G401 (cell line): ENCODE data around the gene TCEAL9. TPM values are rescaled to one million over a fixed set of nuclear protein-coding genes. Genes with fewer than 3 reads are reported as not detected.
"Not testable (repeated sequence)": the region's sequence is repeated elsewhere in the genome, so short reads cannot be mapped to it uniquely, and the experiment has no call there.

Source experiments
- DNase-seq: peaks from one replicate; pipeline ENCODE4 v3.0.0-alpha.2; 2015; ENCODE audit warnings: low spot score
- in situ Hi-C: cut with HindIII; loops from 2 replicates; pipeline ENCODE4 v1.10.0; 2016; ENCODE audit warnings: low sequenced_read_pairs, mixed read lengths
- total RNA-seq: library from RNA; depleted of rRNA; stranded (reverse); fragments of >200 nt; shearing (Covaris generic); gene quantifications from 2 replicates; pipeline ENCODE4 v1.2.3, GENCODE V29; 2014; rRNA removed

Gene TCEAL9, protein sequence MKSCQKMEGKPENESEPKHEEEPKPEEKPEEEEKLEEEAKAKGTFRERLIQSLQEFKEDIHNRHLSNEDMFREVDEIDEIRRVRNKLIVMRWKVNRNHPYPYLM
- total RNA-seq = 39.1 and 42.6 TPM in 2 replicates

DNA sequence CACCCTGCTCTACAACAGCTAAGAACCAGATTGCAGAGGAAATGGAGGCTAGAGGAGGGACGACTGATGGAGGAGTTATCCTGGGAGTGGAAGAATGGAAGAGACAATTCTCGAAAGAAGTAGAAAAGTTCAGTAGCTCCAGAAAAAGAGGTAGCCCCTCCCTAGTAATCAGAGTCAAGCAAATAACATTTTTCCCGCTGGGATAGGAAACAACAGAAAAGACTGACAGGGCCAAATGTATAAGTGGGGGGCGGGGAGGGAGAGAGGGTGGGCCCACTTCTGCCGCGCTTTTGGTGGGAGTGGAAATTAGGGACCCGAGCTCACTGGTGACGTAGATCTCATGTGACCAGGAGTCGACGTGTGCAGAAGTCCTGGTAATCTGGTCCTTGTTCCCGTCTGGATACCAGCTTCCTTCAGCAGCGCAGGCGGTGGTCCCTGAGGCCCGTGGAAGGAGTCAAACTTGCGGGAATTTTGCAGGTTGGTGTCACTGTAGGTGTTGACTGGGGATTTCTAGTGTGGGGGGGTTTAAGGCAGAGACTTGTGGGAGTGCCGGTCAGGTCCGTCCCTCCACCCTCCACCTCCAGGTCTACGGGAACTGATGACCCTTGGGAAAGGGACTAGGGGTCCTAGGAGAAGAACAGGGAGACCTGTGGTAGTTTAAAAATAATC is at the start of gene TCEAL9:
Gene TCEAL9, plus strand, starts transcription at position 377 of the 669 bp plus-strand sequence. CDS start 1,179 bp downstream, outside the sequence.
- in situ Hi-C loops = no loop called here

DNA sequence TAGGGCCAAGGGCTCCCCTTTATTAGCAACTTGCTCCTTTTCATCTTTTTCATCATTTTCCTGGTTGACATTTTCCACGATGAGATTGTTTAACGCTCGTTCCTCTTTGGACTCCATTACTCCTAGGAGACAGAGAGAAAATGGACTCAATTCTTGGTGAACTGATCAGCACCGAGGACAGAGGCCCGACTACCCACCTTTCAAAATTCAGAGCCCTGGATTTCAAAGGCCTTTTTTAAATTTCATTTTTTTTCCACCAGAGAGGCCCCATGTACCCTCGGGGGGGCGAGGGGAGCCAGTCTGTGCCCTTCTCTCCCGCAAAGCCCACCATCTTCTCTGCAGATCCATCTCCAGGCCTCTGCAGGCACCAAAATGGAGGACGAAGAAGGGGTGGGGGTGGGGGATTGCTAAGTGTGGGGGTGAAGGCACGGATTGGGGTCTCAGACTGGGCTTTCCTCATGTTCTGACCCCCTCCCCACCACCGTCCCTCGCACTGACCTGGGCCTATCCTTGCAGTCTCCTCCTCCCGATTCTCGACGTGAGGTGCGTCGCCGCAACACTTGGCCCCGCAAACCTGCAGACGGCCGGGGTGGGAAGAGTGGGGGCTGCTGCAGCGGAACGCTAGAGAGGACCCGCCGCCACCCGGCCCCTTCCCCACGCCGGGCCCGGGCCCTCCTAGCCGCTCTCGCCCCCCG is 46.3 kb upstream of the TCEAL9 start:
- DNase-seq = peak; percentile 19
- in situ Hi-C loops = no loop called here

More for the DNA sequence above, at the start of gene TCEAL9:
- peak; percentile 82 for DNase-seq

DNA sequence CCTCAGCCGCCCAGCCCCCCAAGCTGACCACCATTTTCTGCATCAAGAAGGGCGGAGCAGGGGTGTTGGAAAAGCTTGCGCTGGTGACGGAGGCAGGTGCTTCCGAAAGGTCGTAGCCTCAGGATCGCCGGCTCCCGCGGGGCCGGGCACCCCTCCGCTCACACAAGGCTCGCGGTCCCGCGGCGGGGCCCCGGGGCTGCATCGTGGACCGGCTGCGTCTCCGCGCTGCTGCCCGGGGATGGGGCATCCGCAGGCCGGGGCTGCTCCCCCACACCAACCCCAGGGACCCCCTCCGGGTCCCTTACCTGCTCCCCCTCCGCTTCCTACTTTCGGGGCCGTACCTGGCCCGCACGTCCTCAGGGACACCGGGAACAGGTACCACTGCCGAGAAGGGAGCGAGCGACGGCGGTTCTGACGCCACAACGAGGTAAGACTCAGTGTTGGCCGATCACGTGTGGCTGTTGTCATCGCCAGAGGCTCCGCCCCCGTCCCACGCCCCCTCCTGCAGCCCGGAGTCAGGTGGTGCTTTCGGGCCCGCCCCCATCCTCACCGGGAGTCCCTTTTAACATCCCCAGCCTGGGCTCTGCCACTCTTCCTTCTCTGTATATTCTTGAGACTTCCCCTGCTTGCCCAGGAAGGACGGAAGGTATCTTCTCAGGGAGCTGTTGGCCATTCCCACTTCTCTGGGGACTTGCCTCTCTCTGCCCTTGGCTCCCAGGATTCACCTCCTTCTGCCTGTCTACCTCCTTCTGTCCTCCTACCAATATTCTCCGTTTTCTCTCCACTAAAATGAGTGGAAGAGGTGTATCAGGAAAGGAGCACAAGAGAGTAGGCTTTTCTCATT is 45.5 kb upstream of the TCEAL9 start, which contains the start of gene BEX2:
Gene BEX2, minus strand, starts transcription at position 436 of the 844 bp plus-strand sequence. CDS start 1,014 bp downstream, outside the sequence.
- DNase-seq = peak; percentile 92
- in situ Hi-C loops = no loop called here

DNA sequence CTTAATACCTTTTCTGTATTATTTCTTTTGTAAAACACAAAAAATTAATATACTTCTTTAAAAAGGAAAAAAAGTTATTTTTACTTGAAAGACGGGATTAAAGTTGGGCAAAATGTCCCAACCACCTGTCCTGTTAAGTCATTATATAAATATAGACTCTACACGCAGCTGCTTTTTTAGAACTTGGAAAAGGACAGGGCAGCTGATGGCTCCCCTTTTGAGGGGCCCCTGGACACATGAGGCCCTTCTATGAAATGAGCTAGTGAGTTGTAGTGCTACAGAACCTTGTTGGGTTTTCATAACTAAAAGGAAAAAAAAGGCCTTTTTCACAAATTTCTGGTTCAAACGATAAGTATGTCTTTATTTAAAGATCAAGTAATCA is 44.9 kb upstream of the TCEAL9 start:
- in situ Hi-C loops = no loop called here

DNA sequence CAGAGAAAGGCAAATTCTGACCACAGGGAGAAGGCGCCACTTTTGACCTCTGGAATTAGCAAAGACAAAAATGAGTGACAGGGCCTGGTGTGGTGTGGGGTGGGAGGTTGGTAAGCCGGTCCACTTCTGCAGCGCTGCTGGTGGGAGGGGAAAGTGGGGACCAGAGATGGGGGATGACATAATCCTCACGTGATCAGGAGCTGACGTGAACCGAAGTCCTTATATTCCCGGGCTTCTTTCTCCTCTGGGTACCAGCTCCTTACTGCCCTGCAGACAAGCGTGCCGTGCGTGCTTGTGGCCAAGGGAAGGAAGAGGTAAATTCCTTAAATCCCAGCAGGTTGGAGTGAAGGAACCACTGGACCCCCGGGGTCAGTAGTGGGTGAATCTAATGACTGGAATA is 26.3 kb upstream of the TCEAL9 start, which contains the start of gene TCEAL7:
Gene TCEAL7, plus strand, starts transcription at position 249 of the 400 bp plus-strand sequence. CDS start 1,165 bp downstream, outside the sequence.
- DNase-seq = peak; percentile 92
- in situ Hi-C loops = no loop called here

More for the DNA sequence above, 44.9 kb upstream of the TCEAL9 start:
- no peak for DNase-seq

DNA sequence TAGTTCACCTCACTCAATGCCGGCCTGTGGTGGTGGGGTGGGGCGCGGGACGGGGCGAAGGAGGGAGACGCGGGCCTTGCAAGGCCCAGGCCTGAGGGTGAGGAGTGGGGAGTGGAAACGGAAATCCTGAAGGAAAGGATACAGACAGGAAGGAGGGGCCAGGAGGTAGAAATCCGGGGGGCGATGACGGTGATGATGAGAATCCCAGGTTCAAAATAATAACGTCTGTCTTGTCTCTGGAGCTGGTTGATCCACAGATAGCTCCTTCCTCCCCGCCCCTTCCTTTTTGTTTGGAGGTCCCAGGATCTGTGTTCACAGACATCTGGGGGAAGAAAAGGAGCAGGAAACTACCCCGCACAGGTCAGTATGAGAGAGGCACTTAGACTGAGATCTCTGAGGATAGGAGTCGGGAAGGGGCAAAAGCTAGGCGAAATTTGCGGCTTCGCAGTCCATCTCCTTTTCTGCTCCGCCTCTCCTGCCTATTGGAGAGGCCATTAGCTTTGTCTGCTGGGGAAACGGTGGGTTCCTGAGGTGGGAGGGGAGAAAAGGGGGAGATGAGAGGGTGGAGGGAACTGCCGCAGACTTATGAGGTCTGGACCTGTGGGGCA is 25.5 kb upstream of the TCEAL9 start:
- peak; percentile 63 for DNase-seq
- in situ Hi-C loops = no loop called here

DNA sequence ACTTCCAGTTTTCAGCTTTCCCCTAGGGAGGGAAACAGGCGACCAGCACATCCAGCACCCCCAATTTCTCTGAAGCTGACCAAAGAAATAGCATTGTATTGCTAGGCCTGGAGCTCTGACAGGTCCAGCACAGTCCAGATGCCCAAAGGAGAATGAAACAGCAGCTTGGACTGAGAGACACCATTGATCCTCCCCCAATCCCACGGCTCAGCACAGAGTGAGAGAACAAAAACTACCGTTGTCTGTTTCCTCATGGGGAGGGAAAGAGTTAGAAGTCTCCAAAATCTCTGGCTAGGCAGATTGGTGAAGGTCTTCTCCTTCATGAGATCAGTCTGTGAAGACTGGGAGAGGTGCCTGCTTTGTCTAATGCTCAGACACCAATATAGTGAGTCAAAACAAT is 17.6 kb upstream of the TCEAL9 start:
- in situ Hi-C loops = no loop called here

DNA sequence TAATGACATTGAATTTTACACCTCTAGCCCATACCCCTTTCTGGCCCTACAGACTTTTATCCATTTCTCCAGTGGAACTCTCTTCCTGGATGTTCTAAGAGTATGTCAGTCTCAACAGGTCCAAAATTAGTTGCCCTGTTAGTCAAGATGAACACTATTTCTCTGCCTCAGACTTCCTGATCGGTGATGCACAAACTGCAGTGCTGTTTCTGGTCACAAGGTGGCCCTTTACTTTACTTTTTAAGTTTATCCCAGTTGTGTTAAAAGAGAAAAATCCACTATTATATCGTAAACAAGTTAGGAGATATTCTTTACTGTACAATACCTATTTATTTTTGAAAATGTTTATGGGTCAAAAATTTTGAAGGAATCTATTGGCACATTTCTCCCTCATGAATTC is 13.2 kb upstream of the TCEAL9 start:
- in situ Hi-C loops = no loop called here
- peak; percentile 56 for DNase-seq

More for the DNA sequence above, 17.6 kb upstream of the TCEAL9 start:
- DNase-seq = no peak

DNA sequence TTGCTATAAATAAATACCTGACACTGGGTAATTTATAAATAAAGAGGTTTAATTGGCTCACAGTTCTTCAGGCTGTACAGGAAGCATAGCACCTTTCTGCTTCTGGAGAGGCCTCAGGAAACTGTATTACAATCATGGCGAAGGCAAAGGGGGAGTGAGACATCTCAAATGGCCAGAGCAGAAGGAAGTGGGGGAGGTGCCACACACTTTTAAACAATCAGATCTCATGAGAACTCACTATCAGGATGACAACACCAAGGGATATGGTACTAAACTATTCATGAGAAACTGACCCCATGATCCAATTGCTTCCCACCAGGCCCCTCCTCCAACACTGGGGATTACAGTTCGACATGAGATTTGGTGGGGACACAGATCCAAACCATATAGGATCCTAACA is 11.7 kb upstream of the TCEAL9 start:
- in situ Hi-C loops = no loop called here
- DNase-seq = no peak

DNA sequence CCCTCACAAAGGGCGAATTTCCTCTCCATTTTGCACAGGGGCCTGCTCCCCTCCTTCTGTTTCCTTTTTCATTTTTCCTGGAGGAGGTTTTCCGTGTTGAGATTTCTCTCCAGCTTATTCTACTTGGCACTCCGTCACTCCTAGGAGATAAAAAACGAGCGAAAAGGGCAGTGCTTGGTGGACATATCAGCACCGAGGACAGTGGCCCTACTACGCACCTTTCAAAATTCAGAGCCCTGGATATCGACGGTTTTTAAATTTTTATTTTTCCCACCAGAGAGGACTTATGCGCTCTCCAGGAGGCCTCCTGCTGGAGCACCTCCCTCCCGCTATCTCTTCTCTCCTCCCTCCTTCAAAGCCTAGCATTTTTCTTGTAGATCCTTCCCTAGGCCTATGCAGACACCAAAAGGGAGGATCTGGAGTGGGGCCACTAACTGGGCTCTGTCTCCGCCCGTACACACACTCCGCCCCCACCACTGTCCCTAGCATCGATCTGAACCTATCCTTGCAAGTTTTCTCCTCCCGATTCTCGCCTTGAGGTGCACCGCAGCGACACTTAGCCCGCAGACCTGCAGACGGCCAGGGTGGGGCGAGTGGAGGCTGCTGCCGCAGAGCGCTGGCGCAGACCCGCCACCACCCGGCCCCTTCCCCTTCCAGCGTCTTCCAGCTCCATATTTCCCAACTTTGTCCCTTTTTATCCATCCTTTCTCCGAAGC is 8.5 kb upstream of the TCEAL9 start:
- in situ Hi-C loops = no loop called here
- no peak for DNase-seq

DNA sequence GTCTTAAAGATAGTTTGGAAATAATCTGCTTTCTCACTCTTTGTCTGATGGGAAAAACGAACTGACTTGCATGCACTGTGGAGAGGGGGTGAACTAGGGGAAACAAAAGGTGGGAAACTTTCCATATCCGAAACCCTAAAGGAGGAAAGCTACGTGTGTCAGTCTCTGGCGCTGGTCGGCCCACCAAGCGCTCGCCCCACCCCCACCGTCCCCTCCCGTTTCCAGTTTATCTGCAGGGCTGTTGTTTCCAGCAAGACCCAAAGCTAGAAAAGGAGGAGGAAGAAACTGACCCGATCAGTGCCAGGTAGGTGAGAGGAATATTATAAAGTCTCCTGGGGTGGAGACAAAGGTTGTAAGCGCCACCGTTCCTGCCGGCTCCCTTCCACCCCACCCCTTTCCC is 552 bp downstream of the TCEAL9 start:
- DNase-seq = peak; percentile 53
- in situ Hi-C loops = no loop called here

DNA sequence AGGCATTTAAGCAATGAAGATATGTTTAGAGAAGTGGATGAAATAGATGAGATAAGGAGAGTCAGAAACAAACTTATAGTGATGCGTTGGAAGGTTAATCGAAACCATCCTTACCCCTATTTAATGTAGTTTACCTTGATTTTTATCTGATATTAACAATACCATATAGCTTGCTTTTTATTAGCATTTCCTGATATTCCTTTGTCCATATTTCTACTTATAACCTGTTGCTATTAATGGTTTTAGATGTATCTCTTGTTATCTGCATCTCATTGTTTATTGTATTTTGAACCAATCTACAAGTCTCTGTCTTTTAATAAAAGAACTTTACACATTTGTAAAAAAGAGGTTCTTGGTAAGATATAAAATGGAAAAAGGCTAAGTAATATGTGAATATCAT is 1.6 kb downstream of the TCEAL9 start:
- DNase-seq = no peak
- in situ Hi-C loops = no loop called here

DNA sequence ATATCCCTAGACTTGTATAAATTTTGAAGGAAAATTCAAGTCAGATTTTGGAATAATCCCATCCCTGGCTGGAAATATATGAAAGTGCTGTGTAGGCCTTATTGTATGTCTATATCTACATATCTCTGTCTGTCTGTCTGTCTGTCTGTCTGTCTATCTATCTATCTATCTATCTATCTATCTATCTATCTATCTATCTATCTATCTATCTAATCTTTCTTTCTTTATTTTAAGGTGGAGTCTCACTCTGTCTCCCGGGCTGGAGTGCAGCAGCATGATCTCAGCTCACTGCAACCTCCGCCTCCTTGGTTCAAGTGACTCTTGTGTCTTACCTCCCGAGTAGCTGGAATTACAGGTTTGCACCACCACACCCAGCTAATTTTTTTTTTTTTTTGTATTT is 3.3 kb downstream of the TCEAL9 start:
- DNase-seq, in situ Hi-C loops: not testable (repeated sequence)

DNA sequence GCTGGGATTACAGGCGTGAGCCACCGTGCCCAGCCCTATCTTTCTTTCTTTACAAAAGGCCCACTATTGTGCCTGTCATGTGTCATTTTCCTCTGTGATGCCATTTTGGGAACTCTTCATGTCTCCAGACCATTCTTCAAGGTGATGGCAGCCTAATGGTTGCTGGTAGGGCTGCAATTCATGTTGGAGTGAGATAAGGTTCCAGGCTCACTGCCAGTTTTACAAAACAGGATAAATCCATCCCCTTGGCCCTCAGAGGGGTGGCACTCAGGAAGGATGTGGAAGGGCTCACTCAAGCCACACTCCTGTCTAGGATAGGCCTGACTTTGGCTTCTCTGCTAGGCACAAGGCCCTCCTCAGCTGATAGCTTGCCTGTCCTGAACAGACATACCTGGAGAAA is 3.8 kb downstream of the TCEAL9 start:
- in situ Hi-C loops = no loop called here
- DNase-seq = no peak

DNA sequence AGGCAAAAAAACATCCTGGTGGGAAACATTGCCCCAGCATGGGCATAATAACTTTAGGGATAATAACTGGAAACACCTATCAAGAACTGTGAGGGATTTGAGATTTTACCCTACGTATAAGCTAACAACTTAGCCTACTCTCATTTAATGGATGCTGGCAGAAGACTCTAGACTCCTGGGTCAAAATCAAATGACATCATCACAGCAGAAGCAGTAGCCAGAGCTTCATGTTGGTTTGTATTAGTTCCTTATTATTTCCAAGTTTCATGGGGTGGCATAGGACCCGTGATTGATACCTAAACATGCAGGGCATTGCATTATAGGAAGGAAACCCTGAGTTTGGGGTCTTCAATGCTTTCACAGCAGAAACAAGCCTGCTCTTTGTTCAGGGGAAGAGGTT is 4.6 kb downstream of the TCEAL9 start:
- in situ Hi-C loops = no loop called here

DNA sequence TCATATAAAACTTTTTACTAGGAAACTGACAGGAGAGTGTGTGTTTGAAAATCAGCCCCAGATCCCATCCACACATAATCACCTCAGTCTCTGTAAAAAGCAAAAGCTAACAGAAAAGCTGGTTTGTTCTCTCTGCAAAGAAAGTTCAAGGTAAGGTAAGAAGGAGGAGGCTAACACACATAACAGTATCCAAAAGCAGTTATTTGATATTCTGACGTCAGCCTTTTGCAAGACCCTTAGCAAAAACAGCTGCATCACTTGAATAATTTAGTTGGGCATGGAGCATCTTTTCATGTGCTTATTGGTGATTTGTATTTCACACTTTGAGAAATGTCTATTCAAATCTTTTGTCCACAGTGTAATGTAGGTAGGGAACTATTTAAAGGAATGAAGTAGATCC is 5.5 kb downstream of the TCEAL9 start:
- DNase-seq = no peak
- in situ Hi-C loops = no loop called here

More for the DNA sequence above, 4.6 kb downstream of the TCEAL9 start:
- DNase-seq = peak; percentile 20

DNA sequence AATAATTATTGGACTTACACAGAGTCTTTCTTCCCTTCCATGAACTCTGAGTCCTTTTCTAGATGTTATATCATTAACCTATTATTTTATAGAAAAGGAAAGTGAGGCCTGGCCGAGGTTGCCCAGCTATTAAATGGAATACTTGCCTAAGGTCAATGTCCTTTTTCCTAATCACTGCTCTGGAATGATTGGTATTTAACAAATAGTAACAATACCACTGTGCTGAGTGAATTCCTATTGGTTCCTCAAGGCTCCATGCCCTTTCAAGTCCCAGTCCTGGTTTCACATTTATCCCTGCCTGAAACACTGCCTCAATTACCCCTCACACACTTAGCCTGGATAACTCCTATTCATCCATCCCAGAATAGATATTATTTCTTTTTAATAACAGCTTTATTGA is 6.2 kb downstream of the TCEAL9 start:
- in situ Hi-C loops = no loop called here
- DNase-seq = no peak

DNA sequence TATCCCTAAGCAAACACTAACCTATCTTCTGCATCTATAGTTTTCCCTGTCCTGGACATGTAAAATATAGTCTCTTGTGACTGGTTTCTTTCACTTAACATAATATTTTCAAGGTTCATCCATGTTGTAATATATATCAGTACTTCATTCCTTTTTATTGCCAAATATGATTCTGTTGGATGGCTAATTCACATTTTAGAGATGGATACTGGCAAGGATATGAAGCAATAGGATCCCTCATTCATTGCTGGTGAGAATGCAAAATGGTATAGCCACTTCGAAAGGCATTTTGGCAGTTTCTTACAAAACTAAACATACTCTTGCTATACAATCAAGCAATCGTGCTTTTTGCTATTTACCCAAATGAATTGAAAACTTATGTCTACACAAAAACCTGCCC is 6.7 kb downstream of the TCEAL9 start:
- no peak for DNase-seq
- in situ Hi-C loops = no loop called here
